ENCODE data around the gene SYTL5.

Gene SYTL5

DNA sequence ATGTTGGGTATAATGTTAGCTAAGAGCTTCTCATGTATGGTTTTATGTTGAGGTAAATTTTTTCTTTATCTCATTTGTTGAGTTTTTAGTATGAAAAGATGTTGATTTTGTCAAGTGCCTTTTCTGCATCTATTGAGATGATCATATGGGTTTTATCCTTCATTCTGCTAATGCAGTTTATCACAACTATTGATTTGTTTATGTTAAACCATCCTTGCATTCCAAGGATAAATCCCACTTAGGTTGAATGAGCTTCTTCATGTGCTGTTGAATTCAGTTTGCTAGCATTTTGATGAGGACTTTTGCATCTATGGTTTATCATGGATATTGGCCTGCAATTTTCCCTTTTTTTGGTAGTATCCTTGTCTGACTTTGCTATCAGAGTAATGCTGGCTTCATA is 93.3 kb downstream of the SYTL5 start:
- DNase-seq, result no peak

DNA sequence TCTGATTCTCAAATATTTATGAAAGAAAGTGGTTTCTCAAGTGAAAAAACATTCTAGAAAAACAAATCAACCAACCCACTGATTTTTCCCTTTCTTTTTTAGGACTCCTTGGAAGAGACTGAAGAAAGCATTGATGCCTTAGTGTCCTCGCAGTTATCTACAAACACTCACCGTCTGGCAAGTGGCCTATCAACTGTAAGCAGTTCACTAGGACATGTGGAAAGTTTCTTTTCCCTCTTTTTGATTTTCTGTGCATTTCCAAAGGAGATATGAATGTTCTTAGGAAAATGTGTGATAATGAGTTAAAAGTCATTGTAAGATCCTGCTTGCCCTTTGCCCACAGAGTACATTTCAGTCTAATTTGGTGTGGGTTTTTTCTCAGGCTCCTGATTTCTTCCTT is 95.9 kb downstream of the SYTL5 start:
- no peak for DNase-seq

DNA sequence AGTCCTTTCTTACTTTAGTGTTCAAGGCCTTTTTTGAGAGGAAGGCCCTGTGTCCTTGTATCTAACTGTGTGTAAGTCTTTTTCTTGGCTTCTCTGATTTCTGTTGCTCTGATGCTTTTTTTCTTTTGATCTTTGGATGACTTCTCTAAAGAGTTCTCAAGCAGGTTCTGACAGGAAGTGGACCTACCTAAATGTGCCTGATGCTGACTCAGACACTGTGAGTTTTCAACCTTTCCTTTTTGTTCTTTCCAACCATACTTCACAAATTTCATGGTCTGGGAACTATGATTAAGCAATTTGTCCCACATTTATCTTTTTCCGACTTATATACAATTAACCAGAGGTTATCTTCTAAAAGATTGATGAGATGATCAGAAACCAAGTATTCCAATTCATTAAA is 96.5 kb downstream of the SYTL5 start:
- no peak for DNase-seq

DNA sequence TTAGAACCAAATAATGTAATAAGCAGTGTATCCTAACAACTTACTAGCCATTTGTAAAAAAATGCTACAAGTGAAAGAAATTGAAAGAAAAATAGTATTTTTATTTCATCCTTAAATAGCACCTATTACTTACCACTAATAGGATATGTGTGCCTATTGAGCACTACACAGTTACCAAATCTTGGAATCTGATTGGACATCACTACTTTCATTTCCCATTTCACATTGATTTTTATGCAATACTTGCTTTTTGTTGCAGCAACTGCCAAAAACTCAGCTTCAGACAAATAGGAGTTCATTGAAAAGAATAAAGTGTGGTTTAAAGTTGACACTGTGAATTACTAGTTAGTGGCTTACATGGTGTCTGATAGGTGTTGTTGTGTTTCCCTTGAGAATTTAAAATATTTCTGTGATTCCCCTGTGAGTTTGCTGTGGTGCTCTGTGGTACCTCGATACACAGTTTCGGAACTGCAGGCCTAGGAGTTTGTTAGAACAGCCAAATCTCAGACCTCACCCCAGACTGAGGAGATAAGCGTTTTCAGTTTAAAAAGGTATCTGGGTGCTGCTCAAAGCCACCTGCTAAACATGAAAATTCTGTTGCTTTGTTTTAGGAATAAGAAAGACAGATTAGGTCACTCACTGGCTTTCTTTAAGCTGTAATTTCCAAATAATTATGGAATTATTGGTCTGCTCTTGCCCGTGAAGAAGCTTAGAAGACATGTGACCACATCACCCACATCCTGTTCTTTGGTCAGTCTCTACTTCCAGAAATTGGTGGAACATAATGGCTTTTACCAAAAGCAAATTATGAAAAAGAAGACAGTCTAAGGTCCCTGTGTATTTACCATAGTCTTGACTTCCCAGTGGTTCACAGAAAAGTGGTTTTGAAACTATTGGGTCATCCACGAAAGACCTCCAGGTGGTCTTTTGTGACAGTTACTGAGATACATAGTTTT is 97.8 kb downstream of the SYTL5 start:
- no peak for DNase-seq

DNA sequence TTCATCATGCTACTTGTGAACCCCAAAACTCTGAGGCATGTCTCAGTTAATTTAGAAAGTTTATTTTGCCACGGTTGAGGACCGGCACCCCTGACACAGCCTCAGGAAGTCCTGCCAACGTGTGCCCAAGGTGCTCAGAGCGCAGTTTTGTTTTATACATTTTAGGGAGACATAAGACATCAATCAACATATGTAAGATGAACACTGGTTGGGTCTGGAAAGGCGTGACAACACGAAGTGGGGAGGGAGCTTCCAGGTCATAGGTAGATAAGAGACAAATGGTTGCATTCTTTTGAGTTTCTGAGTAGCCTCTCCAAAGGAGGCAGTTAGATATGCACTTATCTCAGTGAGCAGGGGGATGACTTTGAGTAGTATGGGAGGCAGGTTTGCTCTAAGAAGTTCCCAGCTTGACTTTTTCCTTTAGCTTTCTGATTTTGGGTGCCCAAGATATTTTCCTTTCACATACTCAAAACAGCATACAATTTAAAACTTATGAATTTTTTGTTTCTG is 98.9 kb downstream of the SYTL5 start:
- no peak for DNase-seq

DNA sequence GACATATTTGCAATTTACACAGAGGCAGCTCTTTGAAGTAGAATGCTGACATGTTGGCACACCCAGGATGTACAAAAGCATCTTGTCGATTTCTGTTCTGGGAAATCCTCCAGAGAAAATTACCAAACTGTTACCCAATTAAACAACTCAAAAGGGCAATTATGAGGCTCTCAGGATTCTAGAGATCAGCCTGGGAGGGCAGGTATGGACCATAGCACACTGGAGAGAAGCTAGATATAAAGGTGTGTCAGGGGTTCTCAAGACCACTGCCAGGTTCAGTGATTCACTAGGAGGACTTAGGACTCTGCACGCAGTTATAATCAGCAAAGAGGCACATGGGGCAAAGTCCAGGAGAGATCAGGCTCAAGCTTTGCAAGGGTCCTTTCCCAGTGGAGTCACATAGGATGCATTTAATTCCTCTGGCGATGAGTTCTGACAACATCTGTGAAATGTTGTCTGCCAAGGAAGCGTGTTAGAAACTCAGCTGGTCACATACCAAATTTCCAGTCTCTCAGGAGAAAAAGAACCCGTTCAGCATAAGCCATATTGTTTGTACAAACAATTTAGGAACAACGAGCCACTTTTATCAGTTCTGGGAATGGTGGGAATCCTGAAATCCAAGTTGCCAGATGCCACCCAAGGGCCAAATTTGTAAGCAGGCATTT is 100.8 kb downstream of the SYTL5 start:
- no peak for DNase-seq

DNA sequence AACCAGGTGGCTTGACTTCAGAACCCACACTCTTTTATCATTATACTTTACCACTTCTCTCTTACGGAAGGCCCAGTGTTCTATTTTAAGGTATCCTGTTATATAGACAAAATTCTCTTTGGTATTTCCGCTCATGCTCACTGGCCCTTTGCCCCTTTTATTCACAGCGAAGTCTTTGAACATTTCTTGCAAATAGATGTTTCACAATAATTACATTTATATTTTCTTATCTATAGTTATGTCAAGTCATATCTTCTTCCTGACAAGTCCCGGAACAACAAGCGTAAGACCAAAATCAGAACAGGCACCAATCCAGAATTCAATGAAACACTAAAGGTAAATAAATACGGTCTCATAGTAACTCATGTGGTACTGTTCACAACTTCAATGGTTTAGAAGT is 102.0 kb downstream of the SYTL5 start:
- no peak for DNase-seq

DNA sequence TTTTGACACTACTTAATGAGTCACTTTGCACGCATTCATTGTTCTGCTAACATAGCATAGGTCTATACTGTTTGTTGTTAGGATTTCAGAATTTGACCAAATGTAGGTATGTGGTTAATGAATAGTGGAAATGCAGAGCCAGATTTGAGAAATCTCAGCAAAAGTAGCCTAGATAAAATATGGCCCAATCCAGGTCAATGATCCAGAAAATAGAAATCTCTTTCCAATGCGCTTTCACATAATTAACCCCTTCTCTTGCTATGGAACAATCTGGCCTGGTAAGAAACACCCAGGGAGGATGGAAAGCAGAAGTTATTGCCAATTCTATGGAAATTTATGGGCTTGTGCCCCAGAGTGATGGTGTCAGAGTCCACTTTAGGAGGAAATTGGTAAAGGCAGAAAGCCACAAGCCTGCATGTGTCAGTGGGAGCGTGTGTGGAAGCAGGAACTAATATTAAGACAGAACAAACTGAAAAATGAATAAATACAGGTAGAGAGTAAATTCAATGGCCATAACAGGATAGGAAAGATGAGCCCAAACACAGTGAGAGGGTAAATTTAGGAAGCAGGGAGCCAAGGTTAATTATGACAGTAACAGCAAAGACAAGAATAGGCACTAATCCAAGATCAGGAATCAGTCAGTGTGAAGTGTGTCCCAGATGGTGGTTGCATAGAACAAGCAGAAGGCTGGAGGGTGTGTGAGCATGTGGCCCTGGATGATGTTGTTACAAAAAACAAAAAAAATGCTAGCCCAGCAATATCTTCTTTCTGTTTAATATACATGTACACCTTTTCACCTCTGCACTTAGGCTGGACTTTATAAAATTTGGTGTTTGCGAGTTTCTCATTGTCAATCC is 102.9 kb downstream of the SYTL5 start:
- no peak for DNase-seq

DNA sequence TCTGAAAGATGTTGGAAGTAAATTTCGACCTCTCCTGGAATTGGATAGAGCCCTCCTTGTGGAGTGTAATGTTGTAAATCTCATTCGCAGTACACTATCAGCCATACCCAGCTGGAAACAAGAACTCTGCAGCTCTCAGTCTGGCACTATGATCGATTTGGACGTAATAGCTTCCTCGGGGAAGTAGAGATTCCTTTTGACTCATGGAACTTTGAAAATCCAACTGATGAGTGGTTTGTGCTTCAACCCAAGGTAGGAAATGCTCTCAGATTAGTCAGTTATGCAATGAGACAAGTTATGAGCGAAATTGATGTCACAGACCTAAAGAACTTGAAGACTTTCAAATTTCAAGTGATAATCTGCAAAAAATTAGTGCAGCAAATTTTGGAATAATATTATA is 103.9 kb downstream of the SYTL5 start:
- DNase-seq, result no peak

DNA sequence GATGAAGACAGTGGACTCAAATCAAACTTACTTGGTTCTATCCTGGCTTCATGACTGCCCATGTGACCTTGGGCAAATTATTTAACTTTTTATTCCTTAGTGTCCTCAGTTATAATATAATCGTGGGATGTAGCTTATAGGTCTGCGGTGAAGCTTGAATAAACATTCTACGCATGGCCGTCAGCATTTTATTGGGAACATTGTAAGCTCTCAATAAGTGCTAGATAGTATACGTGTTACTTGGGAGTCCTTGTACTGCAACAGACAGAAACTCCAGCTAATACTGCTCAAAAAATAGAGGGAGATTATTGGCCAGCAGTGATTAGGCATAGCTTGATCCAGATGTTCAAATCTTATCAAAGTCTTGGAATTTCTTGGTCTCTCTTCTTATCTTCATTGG is 104.8 kb downstream of the SYTL5 start:
- DNase-seq, result no peak

DNA sequence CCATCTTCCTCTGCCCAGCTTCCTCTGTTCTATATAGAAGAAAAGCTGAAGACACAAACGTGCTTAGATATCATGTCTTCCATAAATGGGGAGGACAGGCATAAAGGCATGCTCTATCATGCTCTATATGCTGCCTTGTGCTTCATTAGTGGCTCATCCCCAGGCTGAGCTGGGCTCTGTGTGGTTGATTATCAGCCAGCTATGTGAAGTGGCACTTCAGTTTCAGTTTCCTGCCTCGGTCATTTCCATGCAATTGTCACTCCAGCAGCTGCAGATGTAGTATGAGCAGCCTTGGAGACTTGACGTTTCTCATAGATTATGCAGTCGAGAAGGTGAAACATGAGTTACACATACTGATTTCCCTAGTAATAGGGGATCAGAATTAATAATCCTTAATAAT is 106.2 kb downstream of the SYTL5 start:
- no peak for DNase-seq

DNA sequence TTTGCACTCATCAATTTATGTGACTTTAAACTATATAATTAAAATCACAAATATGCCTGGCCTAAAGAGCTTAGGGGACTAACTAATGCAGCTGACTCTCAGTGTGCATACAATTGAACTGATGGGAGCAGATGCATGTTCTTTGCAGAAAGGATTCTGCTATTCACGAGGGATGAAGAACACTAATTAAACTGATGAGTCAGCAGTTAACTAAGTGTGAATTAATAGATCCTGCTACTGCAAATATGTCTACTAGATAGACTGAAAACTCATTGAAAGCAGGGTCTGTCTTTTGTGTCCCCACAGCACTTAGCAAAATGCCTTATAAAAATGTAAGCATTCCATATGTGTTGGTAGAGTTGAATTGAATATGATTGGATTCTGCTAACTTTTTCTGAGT is 110.4 kb downstream of the SYTL5 start:
- no peak for DNase-seq

DNA sequence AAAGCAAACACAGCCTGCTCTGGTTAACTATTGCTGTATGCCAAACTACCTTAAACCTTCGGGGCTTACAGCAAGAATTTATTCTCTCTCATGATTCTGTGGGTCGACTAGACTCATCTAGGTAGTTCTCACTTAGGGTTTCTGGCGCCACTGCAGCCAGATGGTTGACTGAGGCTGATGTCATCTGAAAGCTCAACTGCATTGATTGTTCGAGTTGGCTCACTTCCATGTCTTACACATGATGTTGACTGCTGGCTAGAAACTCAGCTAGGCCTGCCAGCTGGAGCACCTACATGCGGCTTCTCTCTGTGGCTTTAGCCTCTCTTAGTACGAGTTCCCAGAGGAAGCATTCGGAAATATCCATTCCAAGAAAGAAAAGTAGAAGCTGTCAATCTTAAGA is 111.1 kb downstream of the SYTL5 start:
- no peak for DNase-seq

DNA sequence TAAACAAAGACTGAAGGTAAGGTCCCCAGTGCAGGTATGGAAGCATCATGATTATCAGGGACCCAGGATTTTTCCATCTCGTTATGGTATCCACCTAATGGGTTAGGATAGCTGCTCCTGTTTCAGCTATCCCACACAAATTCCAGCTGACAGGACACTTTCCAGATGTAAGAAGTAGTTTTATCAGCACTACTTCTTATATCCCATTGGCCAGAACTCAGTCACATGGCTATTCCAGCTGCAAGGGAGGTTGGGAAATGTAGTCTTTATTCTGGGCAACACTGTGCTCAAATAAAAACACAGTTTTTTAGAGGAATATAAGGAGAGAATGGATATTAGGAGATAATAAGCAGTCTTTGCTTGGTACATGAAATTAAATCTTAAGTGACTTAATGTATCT is 117.6 kb downstream of the SYTL5 start:
- DNase-seq, result no peak

DNA sequence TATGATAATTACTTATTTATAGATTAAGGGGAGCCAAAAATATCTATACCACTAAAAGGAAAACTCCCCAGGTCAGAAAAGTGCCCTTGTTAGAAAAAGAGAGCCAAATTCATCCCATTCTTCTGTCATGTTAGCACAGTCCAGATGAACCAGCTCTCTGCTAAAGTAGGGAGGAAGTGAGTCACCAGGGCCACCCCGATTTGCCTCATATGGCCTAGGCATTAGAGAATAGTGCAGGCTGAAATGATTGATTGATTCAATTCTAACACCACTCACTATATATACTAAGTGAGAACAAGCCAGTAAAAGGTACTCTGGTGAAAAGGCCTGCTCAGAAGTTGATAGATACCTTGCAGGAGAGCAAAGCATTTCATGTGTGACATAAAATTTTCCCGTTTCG is 119.8 kb downstream of the SYTL5 start:
- no peak for DNase-seq

DNA sequence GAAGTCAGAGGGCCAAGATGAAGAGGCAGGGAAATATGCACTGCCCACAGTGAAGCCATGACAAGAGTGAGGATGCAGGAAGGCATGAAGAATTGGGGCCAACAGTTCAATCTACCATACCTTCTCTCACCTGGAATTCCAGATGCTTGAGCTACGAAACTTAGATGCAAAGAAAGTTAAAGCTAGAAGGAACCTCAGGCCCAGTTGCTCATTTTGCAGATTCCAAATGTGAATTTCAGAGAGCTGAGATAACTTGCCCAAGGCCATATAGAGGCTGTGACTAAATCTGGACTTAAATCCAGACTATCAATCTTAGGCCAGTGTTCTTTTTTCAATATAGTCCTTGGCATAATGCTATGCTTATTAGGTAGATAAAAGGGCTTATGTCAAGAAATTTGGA is 121.6 kb downstream of the SYTL5 start:
- DNase-seq, result no peak

DNA sequence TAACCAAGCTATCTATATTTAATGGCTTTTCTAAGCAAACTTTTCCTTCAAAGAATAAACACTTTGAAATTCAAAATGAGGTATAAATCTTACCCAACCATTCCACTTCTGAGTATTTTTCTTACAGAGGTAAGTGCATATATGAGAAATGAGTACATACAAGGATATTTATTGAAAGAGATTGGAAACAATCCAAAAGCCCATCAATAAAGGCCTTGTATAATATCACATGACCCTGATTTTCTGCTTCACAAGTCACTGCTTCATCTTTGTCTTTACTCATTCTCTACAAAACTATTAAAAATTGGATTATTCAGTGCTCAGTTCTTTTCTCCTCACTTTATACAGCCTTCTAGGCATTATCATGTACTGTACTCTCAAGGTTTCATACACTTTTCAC is 123.0 kb downstream of the SYTL5 start:
- DNase-seq, result no peak

DNA sequence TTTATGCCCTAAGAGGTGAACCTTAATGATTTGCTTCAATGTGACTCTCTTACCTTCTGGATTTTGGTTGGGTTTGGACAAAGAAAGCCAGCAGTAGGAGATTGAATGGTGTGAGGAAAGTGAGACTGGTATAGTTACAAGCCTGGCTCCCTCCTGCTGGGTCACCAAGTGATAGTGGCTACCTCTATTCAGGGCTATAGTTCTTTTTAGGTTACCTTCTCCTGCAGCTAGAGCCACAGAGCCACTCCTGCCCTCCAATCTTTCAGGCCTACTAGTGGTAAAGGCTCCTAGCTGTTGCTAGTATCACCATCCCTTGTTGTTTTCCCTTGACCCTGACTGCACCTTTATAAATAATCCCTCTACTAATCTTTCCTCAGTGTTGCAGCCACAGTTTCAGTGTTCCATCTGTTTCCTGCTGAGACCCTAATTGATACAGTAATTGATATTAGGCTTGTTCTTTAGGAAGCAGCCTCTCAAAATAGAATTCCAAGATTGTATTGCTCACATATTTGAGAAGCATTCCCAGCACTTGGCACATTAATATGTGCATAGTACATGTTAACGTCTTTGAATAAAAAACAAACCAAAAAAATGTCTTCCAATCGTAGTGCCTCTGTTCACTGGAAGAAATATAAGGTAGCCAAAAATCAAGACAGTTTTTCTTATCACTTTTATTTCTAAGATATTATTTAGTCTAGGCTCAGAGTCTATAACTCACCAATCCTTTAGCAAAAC is 132.0 kb downstream of the SYTL5 start:
- no peak for DNase-seq

DNA sequence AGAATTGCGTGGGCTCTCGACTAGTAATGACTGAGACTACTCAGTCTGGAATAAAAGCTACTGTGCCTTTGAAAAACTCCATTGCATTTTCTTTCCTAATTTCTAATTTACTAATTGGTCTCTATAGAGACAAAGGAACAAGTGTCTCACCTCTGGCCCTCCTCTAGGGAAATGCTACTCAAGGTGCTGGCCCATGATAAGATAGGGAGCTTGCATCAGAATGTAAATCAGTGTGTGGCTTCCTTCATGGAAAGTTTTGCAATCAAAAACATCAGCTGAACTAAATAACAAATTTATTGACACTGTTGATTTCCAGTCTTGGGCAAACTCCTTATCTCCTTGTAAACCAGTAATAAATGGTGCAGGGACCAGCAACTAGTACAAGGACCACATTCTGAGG is 132.5 kb downstream of the SYTL5 start:
- no peak for DNase-seq

DNA sequence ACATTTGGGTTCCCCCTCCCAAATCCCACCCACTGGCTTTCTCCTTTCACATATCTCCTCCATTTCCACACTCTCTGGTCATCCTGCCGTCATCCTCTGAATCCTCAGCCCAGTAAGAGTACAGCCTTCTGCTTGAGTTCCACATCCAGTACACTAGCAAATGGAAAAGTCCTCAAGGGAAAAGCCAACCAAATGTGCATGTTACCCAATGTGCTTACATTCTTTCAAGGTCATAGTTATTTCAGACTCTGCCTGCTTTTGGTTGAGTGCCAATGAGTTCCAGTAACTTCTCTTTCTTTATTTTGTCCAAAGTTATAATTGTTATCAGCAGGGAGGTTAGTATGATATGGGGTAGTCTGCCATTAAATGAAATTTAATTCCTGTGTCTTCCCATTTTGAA is 136.3 kb downstream of the SYTL5 start:
- DNase-seq, result no peak

DNA sequence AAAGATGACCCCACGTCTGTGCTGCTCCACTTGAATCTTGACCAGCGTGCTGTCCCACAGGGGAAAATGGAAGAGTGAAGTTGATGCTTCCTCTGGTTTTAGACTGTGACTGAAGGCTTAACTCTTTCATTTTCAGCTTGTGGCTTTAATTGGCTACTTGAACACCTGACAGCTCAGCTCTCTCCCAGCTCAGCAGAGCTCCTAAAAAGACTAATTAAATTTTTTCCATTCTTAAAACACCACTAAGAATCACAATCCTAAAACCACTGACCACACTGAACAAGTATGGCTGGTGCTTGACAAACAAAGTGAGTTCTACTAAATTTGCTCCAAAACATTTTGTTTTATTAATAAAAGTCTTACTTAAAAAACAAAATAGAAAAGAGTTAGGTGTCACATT is 142.7 kb downstream of the SYTL5 start:
- no peak for DNase-seq

DNA sequence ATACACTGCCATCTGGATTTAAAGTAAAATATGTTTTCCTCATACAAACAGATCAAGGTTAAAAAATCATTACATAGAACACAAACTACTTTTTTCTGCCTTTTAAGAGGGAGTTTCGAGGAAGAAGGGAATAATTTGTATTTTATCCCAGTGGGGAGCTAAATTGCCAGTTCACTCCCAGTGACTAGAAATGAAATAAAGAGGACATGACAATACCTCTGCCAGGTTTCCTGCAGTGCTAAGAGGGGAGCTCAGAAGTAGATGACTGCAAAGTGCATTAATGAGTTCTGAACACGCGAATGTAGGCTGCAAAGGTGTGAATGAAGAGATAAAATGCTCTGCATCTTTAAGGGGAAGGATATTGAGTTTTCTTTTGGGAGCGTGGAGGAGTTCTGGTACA is 144.6 kb downstream of the SYTL5 start:
- no peak for DNase-seq

DNA sequence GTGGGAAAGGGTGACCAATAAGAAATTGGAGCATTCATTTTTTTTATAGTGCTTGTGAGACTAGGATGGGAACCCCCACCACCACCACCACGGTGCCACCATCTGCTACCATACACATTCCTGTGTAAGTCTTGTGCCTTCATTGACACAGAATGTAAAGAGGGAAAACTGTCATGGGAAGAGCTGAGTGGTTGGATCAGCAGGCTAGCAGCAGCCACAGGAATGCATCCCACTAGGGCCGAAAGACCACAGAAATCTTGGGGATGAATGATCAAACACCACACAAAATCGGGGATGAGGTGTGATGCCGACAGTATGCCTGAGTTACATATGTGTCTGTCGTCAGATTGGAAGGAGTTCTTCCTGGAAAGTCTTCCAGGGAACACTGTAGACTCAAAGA is 145.1 kb downstream of the SYTL5 start:
- no peak for DNase-seq
